LNCaP clone FGC (cell line): ENCODE measurements around the gene MATN3.

ENCODE experiments used
- DNase-seq: peaks from one replicate; pipeline ENCODE4 v3.0.0-alpha.2; 2011; ENCODE audit warnings: low read depth
- H3K4me3 ChIP-seq: 2 replicates; pipeline ENCODE4 v1.5.1; 2011; ENCODE audit warnings: mild to moderate bottlenecking, low read depth, low read length, control low read depth
- TF ChIP-seq, protein P1 (sequence below): IDR thresholded peaks from 2 replicates; pipeline ENCODE4 v1.5.1; 2012; ENCODE audit warnings: mild to moderate bottlenecking; ENCODE audit not compliant: control insufficient read depth, insufficient read depth; ENCODE audit errors: extremely low read depth

MATN3 gene

DNA sequence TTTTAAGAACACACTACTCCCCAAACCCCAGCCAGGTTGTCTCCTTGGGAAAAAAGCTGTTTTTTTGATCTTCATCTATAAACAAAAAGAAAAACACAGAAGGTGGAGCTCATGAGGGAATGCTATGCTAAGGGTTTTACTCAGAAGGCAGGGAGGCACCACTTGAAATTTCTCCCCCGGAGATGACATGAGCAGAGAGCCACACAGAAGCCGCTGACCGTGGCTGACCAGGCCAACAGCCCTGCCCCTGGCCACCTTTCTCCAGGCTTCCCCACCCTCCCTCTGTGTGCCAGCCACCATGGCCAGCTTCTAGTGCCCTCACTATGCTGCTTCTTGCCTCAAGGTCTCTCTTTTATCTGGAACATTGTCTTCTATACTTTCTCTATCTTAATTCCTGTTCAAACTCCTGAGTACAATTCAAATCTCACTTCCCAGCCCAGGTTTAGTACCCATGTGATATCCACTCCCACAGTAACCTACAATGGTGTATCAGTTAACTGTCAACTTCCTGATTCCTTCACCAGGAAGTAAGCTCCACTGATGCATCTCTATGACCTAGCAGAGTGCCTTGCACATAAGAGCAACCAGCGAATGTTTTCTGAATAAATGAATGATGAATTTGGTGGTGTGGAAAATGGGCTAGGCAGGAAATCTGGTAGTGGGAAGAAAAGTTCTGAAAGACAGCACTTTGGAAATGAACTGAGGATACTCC, 23.6 kb upstream of the MATN3 start:
- DNase-seq: no peak
- TF ChIP-seq, protein P1, sequence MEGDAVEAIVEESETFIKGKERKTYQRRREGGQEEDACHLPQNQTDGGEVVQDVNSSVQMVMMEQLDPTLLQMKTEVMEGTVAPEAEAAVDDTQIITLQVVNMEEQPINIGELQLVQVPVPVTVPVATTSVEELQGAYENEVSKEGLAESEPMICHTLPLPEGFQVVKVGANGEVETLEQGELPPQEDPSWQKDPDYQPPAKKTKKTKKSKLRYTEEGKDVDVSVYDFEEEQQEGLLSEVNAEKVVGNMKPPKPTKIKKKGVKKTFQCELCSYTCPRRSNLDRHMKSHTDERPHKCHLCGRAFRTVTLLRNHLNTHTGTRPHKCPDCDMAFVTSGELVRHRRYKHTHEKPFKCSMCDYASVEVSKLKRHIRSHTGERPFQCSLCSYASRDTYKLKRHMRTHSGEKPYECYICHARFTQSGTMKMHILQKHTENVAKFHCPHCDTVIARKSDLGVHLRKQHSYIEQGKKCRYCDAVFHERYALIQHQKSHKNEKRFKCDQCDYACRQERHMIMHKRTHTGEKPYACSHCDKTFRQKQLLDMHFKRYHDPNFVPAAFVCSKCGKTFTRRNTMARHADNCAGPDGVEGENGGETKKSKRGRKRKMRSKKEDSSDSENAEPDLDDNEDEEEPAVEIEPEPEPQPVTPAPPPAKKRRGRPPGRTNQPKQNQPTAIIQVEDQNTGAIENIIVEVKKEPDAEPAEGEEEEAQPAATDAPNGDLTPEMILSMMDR: no peak
- H3K4me3 ChIP-seq: no peak overlapping the region

- no peak overlapping the region for H3K4me3 ChIP-seq
Observed at GRCh38 chr2:20034821-20035220, 22.4 kb upstream of the MATN3 start.

DNA sequence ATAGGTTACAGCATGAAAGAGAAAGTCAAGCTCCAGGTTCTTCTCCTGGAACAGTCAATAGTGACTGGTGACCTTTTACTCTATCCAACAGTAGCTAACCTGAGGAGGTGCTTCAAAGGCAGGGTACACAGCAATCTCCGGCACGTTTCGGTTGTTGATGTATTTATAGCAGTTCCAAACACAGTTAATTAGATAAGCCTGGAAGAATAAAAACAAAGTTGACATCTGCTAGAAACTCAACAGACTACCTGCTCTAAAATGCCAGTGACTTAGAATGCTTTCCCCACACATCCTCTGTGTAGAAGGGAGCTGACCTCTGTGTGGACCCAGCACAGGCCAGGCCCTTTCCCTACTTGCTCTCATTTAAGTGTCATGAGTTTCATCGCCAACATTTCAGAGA, 21.8 kb upstream of the MATN3 start:
- no peak overlapping the region for H3K4me3 ChIP-seq
- TF ChIP-seq, protein P1: no peak
- no peak for DNase-seq

More at GRCh38 chr2:20034821-20035220, 22.4 kb upstream of the MATN3 start:
- no peak for DNase-seq
- TF ChIP-seq, protein P1: no peak

DNA sequence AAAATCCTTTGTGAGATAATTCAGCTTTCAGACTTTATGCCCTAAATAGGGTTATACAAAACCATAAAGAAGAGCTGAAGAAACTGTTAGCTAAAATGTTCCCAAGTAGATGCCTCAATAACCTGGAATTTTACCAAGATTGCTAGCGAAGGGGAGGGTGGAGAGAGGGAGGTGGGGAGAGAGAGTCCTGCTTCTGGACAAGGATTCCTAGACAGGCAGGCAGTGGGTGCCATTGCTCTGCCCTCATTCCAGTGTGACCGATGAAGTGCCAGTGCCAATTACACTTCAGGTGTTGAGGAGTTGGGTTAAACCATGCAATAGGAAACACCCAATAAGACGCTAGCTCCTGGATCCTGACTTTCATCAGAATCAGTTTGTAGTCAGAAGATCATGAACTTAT, 20.9 kb upstream of the MATN3 start:
- H3K4me3 ChIP-seq: no peak overlapping the region
- TF ChIP-seq, protein P1: no peak
- DNase-seq: no peak

DNA sequence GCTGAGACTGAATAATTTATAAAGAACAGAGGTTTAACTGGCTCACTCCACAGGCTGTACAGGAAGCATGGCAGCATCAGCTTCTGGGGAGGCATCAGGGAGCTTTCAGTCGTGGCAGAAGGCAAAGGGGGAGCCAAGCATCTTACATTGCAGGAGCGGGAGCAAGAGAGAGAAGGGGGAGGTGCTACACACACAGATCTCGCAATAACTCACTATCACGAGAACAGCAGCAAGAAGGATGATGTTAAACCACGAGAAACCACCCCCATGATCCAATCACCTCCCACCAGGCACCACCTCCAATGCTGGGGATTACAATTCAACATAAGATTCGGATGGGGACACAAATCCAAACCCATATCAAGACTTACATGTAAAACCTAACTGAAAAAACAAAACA, 17.8 kb upstream of the MATN3 start:
- H3K4me3 ChIP-seq: no peak overlapping the region
- TF ChIP-seq, protein P1: no peak
- DNase-seq: no peak

GRCh38 chr2:20027705-20028434, 15.4 kb upstream of the MATN3 start:
- DNase-seq: no peak
- TF ChIP-seq, protein P1: no peak
- H3K4me3 ChIP-seq: 0 out of 2 replicates have a peak overlapping the region, but pooled peaks have one; percentile 10
